K562 (cell line): ENCODE measurements around the gene ZBTB22. TPM values are rescaled to one million over a fixed set of nuclear protein-coding genes. Genes with fewer than 3 reads are reported as not detected.

Experiments
- ATAC-seq: fragments of 200-7000 bp; cut with Tn5 transposase; 3 replicates; pipeline ENCODE4 v1.9.1; 2020; ENCODE audit warnings: moderate library complexity
- BruUV-seq: library from RNA; stranded (reverse); fragments of 400-500 nt; replicated peaks from 2 replicates; lab custom pipeline; 2021; lab: Mats Ljungman, UMichigan
- CTCF ChIA-PET: fragments of 300-600 bp; formaldehyde crosslinking; extraction: SDS; loops from one replicate; lab custom pipeline; 2021; ENCODE audit warnings: low intra/inter-chr PET ratio; lab: Yijun Ruan, JAX
- POLR2A ChIA-PET: fragments of 300-600, 350-650 bp; sonication (Branson Sonifier 250); formaldehyde crosslinking; extraction: SDS; loops from one replicate; lab custom pipeline; 2021; ENCODE audit warnings: antibody characterized with exemption, inconsistent platforms; lab: Yijun Ruan, JAX
- DNase-seq, 4 experiments: peaks; one replicate each; pipeline versions ENCODE4 v3.0.0 to v3.0.0-alpha.2; 2011 to 2018; ENCODE audit warnings: low spot score in 3 of 4, mixed read lengths in 3 of 4; ENCODE audit errors: extremely low read depth in 1 of 4
- FAIRE-seq: peaks from 2 replicates; lab custom pipeline; 2011; peaks lifted over from hg19 to GRCh38; lab: Jason Lieb, UNC
- H2AFZ ChIP-seq: 2 replicates; pipeline ENCODE4 v1.6.0; 2011; ENCODE audit warnings: low read depth, low read length, control low read depth, inconsistent platforms
- H3K27ac ChIP-seq: fragments of 200-600 bp; 3 replicates; pipeline ENCODE4 v1.8.0; 2011; ENCODE audit warnings: low read depth, mild to moderate bottlenecking, control low read depth, inconsistent platforms, low read length, moderate library complexity, mixed read lengths; ENCODE audit errors: extremely low read depth
- H3K27me3 ChIP-seq, 2 experiments: fragments of 300-600 bp in 1 of 2; 2 replicates in 1 of 2; 3 replicates in 1 of 2; pipeline versions ENCODE4 v1.6.0 to v1.8.0; 2011; ENCODE audit warnings: inconsistent platforms in 2 of 2, low read length in 2 of 2, mild to moderate bottlenecking in 1 of 2, mixed read lengths in 1 of 2, moderate library complexity in 1 of 2; ENCODE audit not compliant: control insufficient read depth in 2 of 2, insufficient read depth in 2 of 2
- H3K36me3 ChIP-seq: fragments of 300-600 bp; 3 replicates; pipeline ENCODE4 v1.8.0; 2011; ENCODE audit warnings: mild to moderate bottlenecking, low read length, inconsistent platforms; ENCODE audit not compliant: control insufficient read depth, insufficient read depth
- H3K4me1 ChIP-seq, 2 experiments: fragments of 200-600 bp in 1 of 2; replicated peaks in 1 of 2; 2 replicates in 1 of 2; 3 replicates in 1 of 2; pipeline versions ENCODE4 v1.5.1 to v1.8.0; 2011; ENCODE audit warnings: inconsistent platforms in 2 of 2, low read length in 2 of 2, mild to moderate bottlenecking in 1 of 2, mixed read lengths in 1 of 2, moderate library complexity in 1 of 2; ENCODE audit not compliant: control insufficient read depth in 2 of 2, insufficient read depth in 2 of 2
- H3K4me2 ChIP-seq: 2 replicates; pipeline ENCODE4 v1.6.1; 2011; ENCODE audit warnings: low read length, control low read depth, inconsistent platforms, mixed read lengths; ENCODE audit not compliant: insufficient read depth
- H3K4me3 ChIP-seq: fragments of 200-600 bp; sonication (generic), shearing (Covaris generic); 2 replicates; pipeline ENCODE4 v1.5.1; 2016; ENCODE audit warnings: control low read depth, inconsistent platforms
- H3K79me2 ChIP-seq: fragments of 200-600 bp; 3 replicates; pipeline ENCODE4 v1.8.0; 2011; ENCODE audit warnings: low read length, inconsistent platforms; ENCODE audit not compliant: control insufficient read depth, insufficient read depth
- H3K9ac ChIP-seq, 2 experiments: 2 replicates each; pipeline versions ENCODE4 v1.6.0 to v1.6.1; 2011; ENCODE audit warnings: low read depth in 2 of 2, low read length in 2 of 2, control low read depth in 1 of 2, inconsistent platforms in 1 of 2, mild to moderate bottlenecking in 1 of 2, mixed read lengths in 1 of 2; ENCODE audit not compliant: insufficient read depth in 1 of 2
- H3K9me1 ChIP-seq: one replicate; pipeline ENCODE4 v1.6.0; 2011; ENCODE audit warnings: inconsistent platforms, mild to moderate bottlenecking, low read length, moderate library complexity; ENCODE audit not compliant: control insufficient read depth, insufficient read depth
- H3K9me3 ChIP-seq: replicated peaks from 2 replicates; pipeline ENCODE4 v1.5.1; 2011; ENCODE audit warnings: low read depth, low read length, inconsistent platforms; ENCODE audit not compliant: control insufficient read depth, insufficient read depth
- H4K20me1 ChIP-seq: replicated peaks from 2 replicates; pipeline ENCODE4 v1.6.1; 2011; ENCODE audit warnings: low read length, inconsistent platforms, mixed read lengths; ENCODE audit not compliant: control insufficient read depth, insufficient read depth
- EP300 ChIP-seq: IDR thresholded peaks from 2 replicates; pipeline ENCODE4 v1.6.1; 2012; ENCODE audit warnings: low read length, improper control_type of control experiment
- HDAC2 ChIP-seq: fragments of 450-650 bp; IDR thresholded peaks from 2 replicates; pipeline ENCODE4 v1.6.1; 2016; ENCODE audit warnings: mild to moderate bottlenecking
- POLR2AphosphoS5 ChIP-seq: IDR thresholded peaks from 2 replicates; pipeline ENCODE4 v1.6.1; 2011; ENCODE audit warnings: mild to moderate bottlenecking, low read depth, low read length, moderate library complexity; ENCODE audit not compliant: control insufficient read depth, insufficient read depth
- RERE ChIP-seq: sonication (generic); formaldehyde crosslinking; IDR thresholded peaks from 2 replicates; pipeline ENCODE4 v1.8.0; 2023; ENCODE audit warnings: missing genetic modification reagents, mild to moderate bottlenecking, borderline replicate concordance
- SP1 ChIP-seq: sonication (generic); formaldehyde crosslinking; IDR thresholded peaks from 2 replicates; pipeline ENCODE4 v1.8.1; 2022; ENCODE audit warnings: mild to moderate bottlenecking, missing genetic modification reagents
- TAF9B ChIP-seq: fragments of 450-650 bp; IDR thresholded peaks from 2 replicates; pipeline ENCODE4 v1.6.1; 2018; ENCODE audit warnings: mild to moderate bottlenecking; ENCODE audit not compliant: partially characterized antibody
- ZBTB11 ChIP-seq, 3 experiments: fragments of 200-800 bp in 1 of 3; fragments of 250-450 bp in 1 of 3; fragments of 450-650 bp in 1 of 3; sonication (Bioruptor Pico) in 1 of 3; sonication (Bioruptor generic) in 1 of 3; formaldehyde crosslinking in 1 of 3; IDR thresholded peaks; 2 replicates each; pipeline versions ENCODE4 v1.6.1 to v1.8.0; 2016 to 2022; ENCODE audit warnings: mild to moderate bottlenecking in 2 of 3, missing genetic modification characterization in 2 of 3, missing compliant biosample characterization in 1 of 3, moderate library complexity in 1 of 3
- ZNF212 ChIP-seq: fragments of 450-650 bp; formaldehyde crosslinking; IDR thresholded peaks from 2 replicates; pipeline ENCODE4 v1.4.0; 2020; ENCODE audit warnings: mild to moderate bottlenecking
- WGBS: fragments of 100-300 bp; shearing (Covaris generic); methylation state at CpG from one replicate; pipeline ENCODE4 v1.1.6; 2016; ENCODE audit warnings: low coverage, mixed read lengths; ENCODE audit not compliant: insufficient coverage; ENCODE audit errors: missing lambda C conversion rate; 5-methylcytosine and 5-hydroxymethylcytosine counted together
- in situ Hi-C: fragments of 300-500 bp; cut with MboI; formaldehyde crosslinking; loops from 4 replicates; pipeline ENCODE4 v1.15.0; 2018; ENCODE audit warnings: inconsistent platforms, mixed read lengths
- intact Hi-C: fragments of 100-400 bp; cut with micrococcal nuclease; formaldehyde crosslinking; loops from 2 replicates; pipeline ENCODE4 v1.14.2; 2022
- polyA plus RNA-seq, 8 experiments: library from polyadenylated mRNA; depleted of rRNA in 4 of 8; stranded (reverse) in 5 of 8; unstranded in 3 of 8; fragments of >200 nt; fragmentation: Nextera tagmentation in 2 of 8; fragmentation: Illumina TruSeq in 1 of 8; extraction: Ambion mirVana in 2 of 8; extraction: Trizol in 1 of 8; gene quantifications; 2 replicates each; pipeline versions ENCODE4 v1.2.1 to v1.2.3, GENCODE V29; 2011 to 2014; ENCODE audit warnings: inconsistent platforms in 1 of 8, missing spikeins in 1 of 8
- total RNA-seq, 7 experiments: library from RNA; depleted of rRNA in 6 of 7; stranded (reverse); fragments of >200 nt in 6 of 7; fragmentation: Illumina TruSeq in 2 of 7; extraction: Trizol in 2 of 7; gene quantifications; 2 replicates each; pipeline versions ENCODE4 v1.2.1 to v1.2.3, GENCODE V29; 2011 to 2021; ENCODE audit warnings: low replicate concordance in 1 of 7
- TF ChIP-seq, protein P1 (sequence below): IDR thresholded peaks from 2 replicates; pipeline ENCODE4 v1.6.1; 2011; ENCODE audit not compliant: insufficient read length; ENCODE audit errors: extremely low read depth

Gene ZBTB22
- total and polyA plus RNA-seq, 9 of the 15 experiments (the other 6 are each of a cell fraction or from before 2014, with no cell fraction given) = 0.21 to 11.9 (median 7.1) TPM

DNA sequence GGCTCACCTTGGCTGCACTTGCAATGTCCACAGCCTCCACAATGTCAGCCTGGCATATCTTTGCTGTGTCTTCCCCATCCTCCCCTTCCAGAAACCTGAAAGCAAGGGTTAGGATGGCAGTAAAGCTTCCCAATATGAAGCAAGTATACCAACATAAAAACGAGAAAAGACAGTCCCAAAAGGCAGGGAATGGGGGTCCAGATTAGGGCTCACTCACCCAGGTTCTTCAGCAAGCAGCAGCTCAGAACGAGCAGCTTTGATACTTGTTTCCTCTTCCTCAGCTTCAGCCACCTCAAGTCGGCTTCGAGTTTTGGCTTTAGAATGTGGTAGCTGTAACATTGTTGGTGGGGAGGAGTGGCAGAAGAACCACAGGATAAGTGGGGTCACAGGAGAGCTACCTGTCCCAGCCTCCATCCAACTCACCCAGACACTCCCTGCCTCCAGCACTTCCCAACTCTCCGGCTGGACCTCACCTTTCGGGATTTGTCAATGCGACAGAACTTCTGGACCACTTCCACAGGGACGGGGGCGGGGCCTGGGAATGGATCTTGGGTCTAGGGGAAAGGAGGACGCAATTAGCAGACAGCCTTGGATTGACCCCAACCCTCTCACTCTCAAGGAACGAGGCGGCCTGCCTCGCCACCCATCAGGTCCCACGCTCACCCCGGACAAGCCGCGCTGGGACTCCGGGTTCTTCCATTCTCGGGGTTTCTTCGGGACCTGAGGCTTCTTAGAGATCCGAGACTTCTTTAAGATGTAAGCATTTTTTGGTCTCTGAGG lies 29.2 kb downstream of the ZBTB22 start:
- H3K79me2 ChIP-seq = peaks cover 45% of the 10 kb centered on the region
- H2AFZ ChIP-seq = peak overlapping the region; percentile 99
- POLR2A ChIA-PET = interaction anchor here (0.5 to 7.1 kb wide), 12 partner anchors 9 to 447 kb away, joined by 3 to 90 read pairs (median 4); partner anchors contain the start of genes B3GALT4, CUTA, HSD17B8 and RGL2
- TF ChIP-seq, protein P1, sequence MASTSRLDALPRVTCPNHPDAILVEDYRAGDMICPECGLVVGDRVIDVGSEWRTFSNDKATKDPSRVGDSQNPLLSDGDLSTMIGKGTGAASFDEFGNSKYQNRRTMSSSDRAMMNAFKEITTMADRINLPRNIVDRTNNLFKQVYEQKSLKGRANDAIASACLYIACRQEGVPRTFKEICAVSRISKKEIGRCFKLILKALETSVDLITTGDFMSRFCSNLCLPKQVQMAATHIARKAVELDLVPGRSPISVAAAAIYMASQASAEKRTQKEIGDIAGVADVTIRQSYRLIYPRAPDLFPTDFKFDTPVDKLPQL = no peak
- TF ChIP-seq RERE (CRISPR knock-in tag) (no peak), POLR2AphosphoS5 (no peak), SP1 (CRISPR knock-in tag) (no peak), ZBTB11 (CRISPR knock-in tag; IDR thresholded peaks at IDR 0.05) (0 out of 6 replicates have a peak, but pooled peaks of 1 of the 3 experiments have one; percentile 29), HDAC2 (no peak), TAF9B (no peak), EP300 (no peak), ZNF212 (no peak)

More for the DNA sequence above, 29.2 kb downstream of the ZBTB22 start:
- Histone ChIP-seq H3K36me3 (peaks cover 75% of the 10 kb centered on the region), H3K4me2 (peak overlapping the region; percentile 98), H3K9me1 (no peaks in the 10 kb centered on the region), H4K20me1 (no peaks in the 10 kb centered on the region), H3K9ac (peak overlapping the region; percentile 91 to 94), H3K27ac (peak overlapping the region; percentile 83; the same call in 2 of the 3 replicates), H3K9me3 (no peaks in the 10 kb centered on the region), H3K4me3 (peak overlapping the region; percentile 76), H3K27me3 (no peaks in the 10 kb centered on the region), H3K4me1 (peaks cover 13 to 24% of the 10 kb centered on the region in 2 experiments; a peak in 4 of 5 replicates)
- WGBS = 3% methylated on average over 20 of the region's 21 CpGs
- DNase-seq (peak in 2 of 4 experiments; percentile 41 to 45), FAIRE-seq (peak; percentile 19), ATAC-seq (no peak)
- CTCF ChIA-PET = interaction anchor here (0.7 kb wide), 1 partner anchor 165 kb away, joined by 3 read pairs; no protein-coding TSS in a partner anchor
- BruUV-seq = TSS peak; percentile 78
- intact Hi-C loops (no loop called here), in situ Hi-C loops (no loop called here)
